Activated CD8-positive, alpha-beta T cell treated with anti-CD3 and anti-CD28 coated beads for 36 hours (primary cell): Measurements from ENCODE around the gene TNPO2. TPM values are rescaled to one million over a fixed set of nuclear protein-coding genes. Genes with fewer than 3 reads are reported as not detected.

Source experiments
- ATAC-seq: fragments of 200-7000 bp; cut with Tn5 transposase; one replicate; pipeline ENCODE4 v1.10.0; 2021; ENCODE audit warnings: mild to moderate bottlenecking, moderate library complexity
- CTCF ChIA-PET: fragments of 350-600 bp; sonication (Branson Sonifier 250); formaldehyde crosslinking; loops from one replicate; lab custom pipeline; 2021; ENCODE audit warnings: antibody characterized with exemption; lab: Charles Lee
- POLR2A ChIA-PET: fragments of 350-600 bp; sonication (Branson Sonifier 250); formaldehyde crosslinking; loops from one replicate; lab custom pipeline; 2021; ENCODE audit warnings: antibody characterized with exemption; lab: Charles Lee
- DNase-seq: peaks from one replicate; pipeline ENCODE4 v3.0.0-alpha.2; 2020
- H3K27ac Mint-ChIP-seq: one replicate; pipeline ENCODE4 v1.8.0; 2021; ENCODE audit warnings: mild to moderate bottlenecking, mixed read lengths
- H3K27me3 Mint-ChIP-seq: one replicate; pipeline ENCODE4 v1.8.0; 2021; ENCODE audit warnings: mixed read lengths
- H3K36me3 Mint-ChIP-seq: one replicate; pipeline ENCODE4 v1.8.0; 2021; ENCODE audit warnings: low read depth, mixed read lengths
- H3K4me1 Mint-ChIP-seq: one replicate; pipeline ENCODE4 v1.8.0; 2021; ENCODE audit warnings: low read depth, mixed read lengths
- H3K4me3 Mint-ChIP-seq: one replicate; pipeline ENCODE4 v1.8.0; 2021; ENCODE audit warnings: mild to moderate bottlenecking, moderate library complexity, mixed read lengths
- H3K9me3 Mint-ChIP-seq: one replicate; pipeline ENCODE4 v1.8.0; 2021; ENCODE audit warnings: mixed read lengths
- intact Hi-C: fragments of 100-400 bp; cut with micrococcal nuclease; formaldehyde crosslinking; loops from one replicate; pipeline ENCODE4 v1.10.0; 2022
- total RNA-seq, 2 experiments: library from RNA; stranded (reverse); gene quantifications; one replicate each; pipeline ENCODE4 v1.2.3, GENCODE V29; 2021
- TF ChIP-seq, protein P1 (sequence below): fragments of 200-600 bp; IDR thresholded peaks from one replicate; pipeline ENCODE4 v1.8.0; 2022; ENCODE audit warnings: antibody characterized with exemption, mild to moderate bottlenecking

Gene TNPO2
- total RNA-seq, 2 experiments from 2014 or later, result 90.7 to 94.5 TPM

- TF ChIP-seq, protein P1, sequence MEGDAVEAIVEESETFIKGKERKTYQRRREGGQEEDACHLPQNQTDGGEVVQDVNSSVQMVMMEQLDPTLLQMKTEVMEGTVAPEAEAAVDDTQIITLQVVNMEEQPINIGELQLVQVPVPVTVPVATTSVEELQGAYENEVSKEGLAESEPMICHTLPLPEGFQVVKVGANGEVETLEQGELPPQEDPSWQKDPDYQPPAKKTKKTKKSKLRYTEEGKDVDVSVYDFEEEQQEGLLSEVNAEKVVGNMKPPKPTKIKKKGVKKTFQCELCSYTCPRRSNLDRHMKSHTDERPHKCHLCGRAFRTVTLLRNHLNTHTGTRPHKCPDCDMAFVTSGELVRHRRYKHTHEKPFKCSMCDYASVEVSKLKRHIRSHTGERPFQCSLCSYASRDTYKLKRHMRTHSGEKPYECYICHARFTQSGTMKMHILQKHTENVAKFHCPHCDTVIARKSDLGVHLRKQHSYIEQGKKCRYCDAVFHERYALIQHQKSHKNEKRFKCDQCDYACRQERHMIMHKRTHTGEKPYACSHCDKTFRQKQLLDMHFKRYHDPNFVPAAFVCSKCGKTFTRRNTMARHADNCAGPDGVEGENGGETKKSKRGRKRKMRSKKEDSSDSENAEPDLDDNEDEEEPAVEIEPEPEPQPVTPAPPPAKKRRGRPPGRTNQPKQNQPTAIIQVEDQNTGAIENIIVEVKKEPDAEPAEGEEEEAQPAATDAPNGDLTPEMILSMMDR, result no peak
- CTCF ChIA-PET, result interaction anchor here (1.0 to 2.3 kb wide), 3 partner anchors 8 to 44 kb away, joined by 3 to 5 read pairs (median 3); no protein-coding TSS in a partner anchor
- DNase-seq (no peak), ATAC-seq (no peak)
- no peak overlapping the region for H3K4me3 Mint-ChIP-seq
- peaks cover 8% of the 10 kb centered on the region for H3K9me3 Mint-ChIP-seq
- peaks cover 12% of the 10 kb centered on the region for H3K36me3 Mint-ChIP-seq
- intact Hi-C loops, result no loop called here
- no peaks in the 10 kb centered on the region for H3K4me1 Mint-ChIP-seq
- H3K27ac Mint-ChIP-seq, result no peak overlapping the region
- POLR2A ChIA-PET, result interaction anchor here (0.8 to 2.2 kb wide), 4 partner anchors 14 to 21 kb away, joined by 3 to 10 read pairs (median 4); partner anchors contain the start of gene GET3
- H3K27me3 Mint-ChIP-seq, result peaks cover 28% of the 10 kb centered on the region
Observed at GRCh38 chr19:12752056-12752781, 28.5 kb upstream of the TNPO2 start.

DNA sequence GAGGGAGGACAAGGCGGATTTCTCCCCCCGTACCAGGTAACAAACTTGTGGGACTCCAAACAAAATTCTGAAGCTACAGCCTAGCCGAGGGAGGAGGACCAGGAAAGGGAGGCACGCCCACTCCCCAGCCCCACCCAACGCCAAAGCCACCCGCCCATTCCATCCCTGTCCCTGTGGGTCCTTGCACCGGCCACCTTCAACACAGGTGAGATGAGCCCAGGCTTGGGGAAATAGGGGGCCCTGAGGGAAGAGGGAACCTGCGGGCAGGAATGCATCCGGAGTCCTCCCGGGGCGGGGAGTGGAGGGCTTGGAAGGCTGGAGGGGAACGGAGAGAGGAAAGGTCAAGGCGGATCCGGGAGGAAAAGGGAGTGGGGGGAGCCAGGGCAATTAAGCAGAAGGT is 27.9 kb upstream of the TNPO2 start, which contains the start of gene BEST2:
TSS of gene BEST2 (plus strand) at position 157 of the 400 bp plus-strand sequence. CDS start 802 bp downstream, outside the sequence.
- Mint-ChIP-seq H3K36me3 (peaks cover 17% of the 10 kb centered on the region), H3K27me3 (peaks cover 28% of the 10 kb centered on the region), H3K4me1 (no peaks in the 10 kb centered on the region), H3K9me3 (peaks cover 8% of the 10 kb centered on the region), H3K4me3 (no peak within 1 kb of the TSS), H3K27ac (no peak within 1 kb of the TSS)
- TF ChIP-seq, protein P1, result no peak
- CTCF ChIA-PET, result interaction anchor here (0.6 to 1.2 kb wide), 2 partner anchors 9 to 227 kb away, joined by 3 read pairs; no protein-coding TSS in a partner anchor
- no peak for ATAC-seq
- intact Hi-C loops, result no loop called here
- no peak for DNase-seq
- POLR2A ChIA-PET, result interaction anchor here (1.1 to 2.2 kb wide), 2 partner anchors 14 to 20 kb away, joined by 3 to 10 read pairs; partner anchors contain the start of gene GET3

- no peak overlapping the region for H3K4me3 Mint-ChIP-seq
- peaks cover 28% of the 10 kb centered on the region for H3K27me3 Mint-ChIP-seq
- ATAC-seq (no peak), DNase-seq (no peak)
- intact Hi-C loops, result no loop called here
- H3K4me1 Mint-ChIP-seq, result no peaks in the 10 kb centered on the region
- ChIA-PET POLR2A (interaction anchor here (1.2 kb wide), 1 partner anchor 13 kb away, joined by 5 read pairs; the partner anchor contains the start of gene GET3), CTCF (interaction anchor here (0.7 to 1.7 kb wide), 3 partner anchors 9 to 96 kb away, joined by 3 to 6 read pairs (median 5); no protein-coding TSS in a partner anchor)
- H3K9me3 Mint-ChIP-seq, result peaks cover 8% of the 10 kb centered on the region
- no peak overlapping the region for H3K27ac Mint-ChIP-seq
- peaks cover 21% of the 10 kb centered on the region for H3K36me3 Mint-ChIP-seq
- TF ChIP-seq, protein P1, result no peak
Observed at GRCh38 chr19:12750851-12751250, 27.1 kb upstream of the TNPO2 start.

GRCh38 chr19:12749938-12750521 is 26.3 kb upstream of the TNPO2 start:
- CTCF ChIA-PET, result interaction anchor here (0.7 to 1.7 kb wide), 5 partner anchors 10 to 98 kb away, joined by 3 to 6 read pairs (median 5); no protein-coding TSS in a partner anchor
- no peak for ATAC-seq

More at GRCh38 chr19:12749938-12750521, 26.3 kb upstream of the TNPO2 start:
- intact Hi-C loops, result no loop called here
- POLR2A ChIA-PET, result interaction anchor here (0.8 to 1.3 kb wide), 3 partner anchors 12 to 33 kb away, joined by 3 to 5 read pairs (median 4); partner anchors contain the start of gene GET3
- Mint-ChIP-seq H3K36me3 (peaks cover 26% of the 10 kb centered on the region), H3K9me3 (peaks cover 8% of the 10 kb centered on the region), H3K4me3 (no peak overlapping the region), H3K27ac (no peak overlapping the region), H3K4me1 (no peaks in the 10 kb centered on the region), H3K27me3 (peaks cover 24% of the 10 kb centered on the region)
- TF ChIP-seq, protein P1, result no peak
- DNase-seq, result no peak
